ENCODE data around the gene ESCO1.

- TF ChIP-seq CTCF (IDR thresholded peaks at IDR 0.05) (no peak), POLR2AphosphoS5 (IDR thresholded peaks at IDR 0.05) (no peak)
These were observed 113.5 kb downstream of the ESCO1 start for GRCh38 chr18:21486905-21487437.
